HG02588 (cell line): ENCODE results near the gene MAP1S.

Source experiments
- ATAC-seq: cut with Tn5 transposase; IDR thresholded peaks from one replicate; pipeline ENCODE4 v1.9.1; 2021; ENCODE audit warnings: mild to moderate bottlenecking, moderate library complexity; ENCODE audit not compliant: unreplicated experiment

The MAP1S gene

DNA sequence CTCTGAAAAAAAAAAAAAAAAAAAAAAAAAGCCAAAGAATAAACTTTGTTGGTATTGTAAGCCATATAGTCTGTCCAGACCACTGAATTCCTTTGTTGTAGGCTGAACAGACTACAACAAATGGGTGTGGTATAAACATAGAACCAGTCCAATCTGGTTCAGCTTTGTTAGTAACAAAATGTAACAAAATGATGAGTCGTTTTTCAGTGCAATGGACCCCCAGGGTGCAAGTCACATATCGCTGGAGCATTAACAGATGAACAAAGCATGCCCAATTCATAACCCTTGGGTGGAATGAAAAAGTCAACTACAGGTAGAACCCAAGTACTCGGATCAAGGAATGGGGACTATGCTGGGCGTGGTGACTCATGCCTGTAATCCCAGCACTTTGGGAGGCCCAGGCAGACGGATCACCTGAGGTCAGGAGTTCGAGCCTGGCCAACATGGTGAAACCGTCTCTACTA, 18.4 kb downstream of the MAP1S start:
- ATAC-seq, result no peak

DNA sequence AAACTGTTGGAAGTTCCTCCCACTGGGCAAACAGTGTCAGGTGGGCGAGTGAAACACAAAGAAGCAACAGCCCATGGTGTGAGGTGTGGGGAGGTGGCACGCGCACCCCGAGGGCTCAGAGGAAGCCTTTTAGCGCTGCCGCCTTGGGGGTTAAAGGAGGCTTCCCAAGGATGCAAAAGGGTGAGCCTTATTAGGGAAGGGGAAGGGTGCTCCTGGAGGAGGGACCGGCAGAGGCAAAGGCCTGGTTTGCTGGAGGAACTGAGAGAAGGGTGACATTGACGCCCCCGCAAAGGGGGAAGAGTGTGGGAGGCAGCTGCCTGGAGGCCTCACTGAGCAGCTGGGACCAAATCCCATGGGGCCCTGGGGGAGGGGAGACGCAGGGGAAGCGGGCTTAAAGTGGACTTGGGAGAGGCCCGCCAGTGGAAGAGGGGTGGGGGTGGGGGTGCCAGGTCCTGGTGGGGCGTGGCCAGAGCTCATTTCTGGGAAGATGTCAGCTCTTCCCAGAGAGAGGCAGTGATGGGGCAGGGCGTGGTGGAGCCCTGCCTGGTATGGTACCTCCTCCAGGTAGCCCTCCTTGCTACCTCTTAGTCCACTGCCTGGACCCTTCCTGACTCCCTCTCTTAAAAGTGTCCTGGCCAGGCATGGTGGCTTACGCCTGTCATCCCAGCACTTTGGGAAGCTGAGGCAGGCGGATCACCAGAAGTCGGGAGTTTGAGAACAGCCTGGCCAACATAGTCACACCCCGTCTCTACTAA, 20.0 kb downstream of the MAP1S start:
- no peak for ATAC-seq

DNA sequence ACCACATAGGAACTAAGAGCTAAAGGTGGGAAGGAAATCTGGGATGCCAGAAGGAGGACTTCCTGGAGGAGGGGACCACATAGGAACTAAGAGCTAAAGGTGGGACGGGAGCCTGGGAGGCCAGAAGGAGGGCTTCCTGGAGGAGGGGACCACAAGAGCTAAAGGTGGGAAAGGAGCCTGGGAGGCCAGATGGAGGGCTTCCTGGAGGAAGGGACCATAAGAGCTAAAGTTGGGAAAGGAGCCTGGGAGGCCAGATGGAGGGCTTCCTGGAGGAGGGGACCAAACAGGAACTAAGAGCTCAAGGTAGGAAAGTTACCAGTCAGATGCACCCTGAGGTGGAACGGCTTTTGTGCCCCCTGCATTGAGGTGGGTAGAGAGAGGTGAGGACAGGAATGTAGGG, 22.2 kb downstream of the MAP1S start:
- ATAC-seq, result no peak

DNA sequence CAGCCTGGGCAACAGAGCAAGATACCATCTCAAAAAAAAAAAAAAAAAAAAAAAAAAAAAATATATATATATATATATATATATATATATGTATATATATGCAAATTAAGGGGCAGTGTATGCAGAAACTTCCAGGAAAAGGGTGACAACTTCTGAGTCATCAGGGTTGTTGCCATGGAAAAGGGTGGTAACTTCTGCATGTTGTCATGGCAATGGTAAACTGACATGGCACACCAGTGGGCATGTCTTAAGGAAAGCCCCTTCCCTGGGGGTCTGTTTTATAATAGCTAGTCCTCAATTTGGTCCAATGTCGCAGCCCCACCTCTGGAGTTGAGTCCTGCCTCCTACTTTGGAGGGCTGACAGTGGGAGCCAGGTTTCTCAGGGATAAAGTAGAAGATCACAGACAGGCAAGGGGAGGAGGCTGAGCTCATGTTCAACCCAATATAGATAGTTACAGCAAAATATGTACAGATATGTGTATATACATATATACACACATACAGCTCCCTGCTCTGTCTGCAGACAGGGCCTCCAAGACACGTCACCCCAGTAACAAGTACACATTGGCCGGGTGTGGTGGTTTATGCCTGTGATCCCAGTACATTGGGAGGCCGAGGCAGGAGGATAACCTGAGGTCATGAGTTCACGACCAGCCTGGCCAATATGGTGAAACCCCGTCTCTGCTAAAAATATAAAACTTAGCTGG, 24.7 kb downstream of the MAP1S start:
- ATAC-seq, result no peak

DNA sequence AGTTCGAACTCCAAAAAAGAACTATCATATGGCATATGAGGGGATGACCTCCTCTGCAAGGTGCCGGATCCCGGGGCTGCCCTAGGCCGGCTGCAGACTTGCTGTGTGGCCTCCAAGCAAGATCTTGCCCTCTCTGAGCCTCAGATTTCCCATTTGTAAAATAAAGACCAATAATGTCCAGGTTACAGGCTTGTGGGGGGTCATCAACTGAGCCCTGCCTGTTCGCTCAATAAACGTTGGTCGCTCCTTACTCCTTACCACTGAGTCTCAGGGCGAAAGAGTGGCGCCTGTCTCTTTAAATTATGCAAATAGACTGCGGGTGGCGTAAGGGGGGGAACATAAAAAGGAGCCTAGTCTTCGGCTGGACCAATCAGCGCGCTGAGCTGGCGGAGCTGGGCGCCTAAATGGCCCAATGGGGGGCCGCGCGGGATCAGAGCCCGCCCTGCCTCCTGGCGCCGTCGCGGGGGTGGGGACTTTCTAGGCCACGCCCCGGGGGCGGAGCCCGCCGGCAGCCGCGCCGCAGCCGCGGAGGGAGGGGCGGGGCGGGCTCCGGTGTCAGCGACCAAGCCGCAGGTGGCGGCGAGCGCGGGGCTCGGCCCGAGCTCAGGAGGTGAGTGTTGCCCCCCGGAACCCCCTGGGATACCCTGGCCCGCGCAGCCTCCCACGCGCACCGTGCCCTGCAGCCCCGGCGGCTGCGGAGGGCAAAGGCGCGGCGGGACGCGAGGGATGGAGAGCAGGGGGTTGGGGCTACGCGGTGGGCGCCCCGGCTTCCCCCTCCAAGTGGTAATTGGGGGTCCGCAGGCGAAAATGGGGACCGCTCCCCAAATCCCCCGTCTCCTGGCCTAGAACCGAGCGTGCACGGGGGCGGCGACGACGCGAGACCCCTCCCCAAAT, 28.2 kb downstream of the MAP1S start:
- peak; percentile 75 for ATAC-seq

DNA sequence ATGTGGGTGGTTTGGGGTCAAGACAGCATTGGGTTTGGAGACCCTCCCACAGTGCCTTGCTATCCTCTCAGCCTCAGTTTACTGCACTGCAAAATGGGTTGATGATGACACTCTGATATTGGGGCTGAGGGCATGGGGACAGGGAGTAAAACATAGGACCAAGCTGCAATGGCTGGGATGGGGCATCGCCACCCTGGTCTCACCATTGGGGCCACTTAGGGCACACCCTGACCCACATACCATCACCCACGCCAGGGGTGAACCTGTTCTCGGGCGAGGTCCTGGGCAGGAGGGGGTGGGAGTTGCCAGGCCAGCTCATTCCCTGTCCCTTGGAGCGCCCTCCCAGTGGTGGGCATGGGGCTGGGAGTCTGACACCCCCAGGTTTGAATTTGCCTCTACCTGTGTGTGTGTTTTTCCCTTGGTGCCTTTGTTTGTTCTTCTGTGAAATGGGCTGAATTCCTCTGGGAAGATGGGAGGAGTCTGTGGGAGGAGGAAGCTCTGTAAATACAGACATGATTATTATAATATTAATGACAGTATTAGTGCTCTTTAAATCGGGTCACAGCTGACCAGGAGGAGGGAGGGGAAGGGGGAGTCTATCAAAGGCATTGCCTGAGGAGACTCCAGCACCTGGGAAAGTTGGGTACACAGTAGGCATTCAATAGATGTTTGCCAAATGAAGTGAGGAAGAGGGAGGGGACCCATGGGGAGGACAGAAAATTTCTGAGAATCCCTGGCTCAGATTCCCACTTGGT, 29.8 kb downstream of the MAP1S start:
- ATAC-seq, result no peak

DNA sequence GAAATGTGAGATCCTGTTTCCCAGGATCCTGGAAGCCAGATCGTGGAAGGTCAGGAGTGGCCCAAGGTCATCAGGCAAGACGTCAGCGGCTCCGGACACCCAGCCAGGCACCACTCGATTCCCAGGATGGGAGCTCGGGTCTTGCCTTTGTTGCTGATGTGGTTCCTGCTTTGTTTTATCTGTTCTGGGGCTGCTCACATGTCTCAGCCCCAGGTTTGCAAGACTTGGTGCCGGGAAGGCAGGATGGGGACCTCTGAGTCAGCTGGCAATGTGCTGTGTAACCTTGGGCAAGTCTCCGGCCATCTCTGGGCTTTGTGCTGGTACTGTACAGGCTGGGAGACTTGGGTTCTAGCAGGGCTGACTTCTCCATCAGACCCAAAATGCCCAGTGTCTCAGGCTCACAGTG, 30.6 kb downstream of the MAP1S start:
- no peak for ATAC-seq

DNA sequence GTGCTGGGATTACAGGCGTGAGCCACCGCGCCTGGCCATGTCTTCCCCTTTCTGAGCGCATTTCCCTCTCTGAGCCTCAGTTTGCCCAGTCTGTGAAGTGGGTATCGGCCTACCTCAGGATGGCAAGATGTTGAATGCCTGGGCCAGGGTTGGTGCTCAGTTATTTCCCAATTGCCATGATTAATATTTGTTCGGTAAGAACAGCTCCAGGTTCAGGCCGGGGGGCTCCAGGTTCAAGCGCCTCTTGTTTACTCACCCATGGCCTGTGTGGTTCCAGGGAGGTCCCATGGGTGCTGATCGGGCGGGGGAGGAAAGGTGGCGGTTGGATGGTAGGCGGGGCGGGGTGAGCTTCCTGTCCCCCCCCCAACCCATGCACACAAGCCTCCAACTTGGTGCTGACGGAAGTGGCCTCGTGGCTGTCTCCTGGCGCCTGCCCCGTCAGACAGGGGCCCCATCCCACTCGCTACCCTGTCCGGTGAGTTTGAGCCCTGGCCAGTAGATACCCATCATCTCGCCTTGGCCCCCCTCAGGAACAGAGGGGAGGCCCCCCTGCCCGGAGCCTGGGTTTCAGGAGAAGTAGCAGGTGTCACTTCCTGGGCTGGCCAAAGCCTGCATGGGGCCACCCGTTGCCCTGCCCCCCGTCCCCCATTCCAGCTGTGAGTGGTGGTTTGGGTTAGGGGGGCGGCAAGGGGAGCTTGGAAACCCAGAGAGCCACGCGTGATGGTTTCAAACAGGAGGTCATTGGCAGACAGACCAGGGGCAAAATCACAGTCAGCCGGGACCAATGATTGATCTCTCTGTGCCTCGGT, 32.0 kb downstream of the MAP1S start, which contains the start of gene FCHO1:
Gene FCHO1, plus strand, starts transcription at position 375 of the 809 bp plus-strand sequence. CDS start 3,688 bp downstream, outside the sequence.
- no peak for ATAC-seq

DNA sequence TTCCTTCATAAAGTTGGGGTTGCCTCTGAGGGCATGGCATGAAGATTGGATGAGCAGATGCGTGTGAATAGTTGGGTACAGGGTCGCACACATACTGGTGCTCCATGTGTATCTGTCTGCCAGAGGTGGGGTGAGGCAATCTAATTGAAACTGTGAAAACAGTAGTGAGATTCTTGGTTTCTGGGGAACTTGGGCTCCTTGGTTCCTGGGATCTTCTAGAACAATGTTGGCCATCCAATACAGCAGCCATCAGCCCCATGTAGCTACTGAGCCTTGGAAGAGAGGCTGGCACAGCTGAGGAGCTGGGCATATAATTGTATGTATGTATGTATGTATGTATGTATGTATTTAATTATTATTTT, 32.6 kb downstream of the MAP1S start:
- no peak for ATAC-seq

DNA sequence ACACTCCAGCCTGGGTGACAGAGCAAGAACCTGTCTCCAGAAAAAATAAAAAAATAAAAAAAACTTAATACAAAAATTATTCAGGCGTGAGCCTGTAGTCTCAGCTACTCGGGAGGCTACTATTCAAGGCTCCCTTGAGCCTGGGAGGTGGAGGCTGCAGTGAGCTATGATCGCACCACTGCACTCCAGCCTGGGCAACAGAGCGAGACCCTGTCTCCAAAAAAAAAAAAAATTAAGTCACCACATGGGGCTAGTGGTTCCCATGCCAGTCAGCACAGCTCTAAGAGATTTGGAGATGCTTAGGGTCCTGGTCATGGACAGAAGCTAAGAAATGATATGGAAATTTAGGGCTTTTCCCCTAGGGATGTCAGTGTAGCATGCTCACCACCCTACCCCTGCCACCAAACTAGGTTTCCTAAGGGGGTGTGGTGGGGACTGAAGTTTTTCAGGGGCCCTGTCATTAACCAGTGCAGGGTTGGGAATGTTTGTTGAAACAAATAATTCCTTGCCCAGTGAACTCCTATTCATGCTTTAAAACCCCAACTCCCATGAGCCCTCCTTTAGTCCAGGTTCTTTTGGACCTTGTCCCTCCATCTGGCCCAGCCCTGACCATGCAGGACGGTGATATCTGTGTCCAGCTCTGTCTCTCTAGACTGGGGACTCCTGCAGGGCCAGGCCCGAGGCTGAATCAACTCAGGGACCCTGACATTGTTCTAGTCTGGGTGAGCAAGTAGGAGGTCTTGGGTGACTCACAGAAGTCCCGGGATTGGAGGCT, 33.8 kb downstream of the MAP1S start:
- ATAC-seq, result no peak

DNA sequence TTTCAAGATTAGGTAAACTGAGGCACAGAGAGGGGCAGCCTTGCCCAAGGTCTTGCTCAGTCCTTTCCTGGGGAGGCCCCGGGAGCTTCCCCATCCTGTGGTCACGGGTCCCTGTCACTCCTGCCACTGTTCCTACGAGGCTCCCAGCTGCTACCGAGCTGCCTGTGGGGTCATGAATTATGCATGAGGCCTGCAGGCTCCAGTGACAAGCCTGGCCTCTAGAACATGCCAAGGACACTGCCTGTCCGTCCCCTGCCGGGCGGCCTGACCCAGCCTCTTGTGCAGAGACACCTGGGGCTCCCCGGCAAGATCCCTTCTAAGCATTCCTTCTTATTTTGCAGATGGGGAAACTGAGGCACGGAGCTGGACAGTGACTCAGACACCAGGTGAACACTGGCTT, 34.7 kb downstream of the MAP1S start:
- ATAC-seq, result no peak

DNA sequence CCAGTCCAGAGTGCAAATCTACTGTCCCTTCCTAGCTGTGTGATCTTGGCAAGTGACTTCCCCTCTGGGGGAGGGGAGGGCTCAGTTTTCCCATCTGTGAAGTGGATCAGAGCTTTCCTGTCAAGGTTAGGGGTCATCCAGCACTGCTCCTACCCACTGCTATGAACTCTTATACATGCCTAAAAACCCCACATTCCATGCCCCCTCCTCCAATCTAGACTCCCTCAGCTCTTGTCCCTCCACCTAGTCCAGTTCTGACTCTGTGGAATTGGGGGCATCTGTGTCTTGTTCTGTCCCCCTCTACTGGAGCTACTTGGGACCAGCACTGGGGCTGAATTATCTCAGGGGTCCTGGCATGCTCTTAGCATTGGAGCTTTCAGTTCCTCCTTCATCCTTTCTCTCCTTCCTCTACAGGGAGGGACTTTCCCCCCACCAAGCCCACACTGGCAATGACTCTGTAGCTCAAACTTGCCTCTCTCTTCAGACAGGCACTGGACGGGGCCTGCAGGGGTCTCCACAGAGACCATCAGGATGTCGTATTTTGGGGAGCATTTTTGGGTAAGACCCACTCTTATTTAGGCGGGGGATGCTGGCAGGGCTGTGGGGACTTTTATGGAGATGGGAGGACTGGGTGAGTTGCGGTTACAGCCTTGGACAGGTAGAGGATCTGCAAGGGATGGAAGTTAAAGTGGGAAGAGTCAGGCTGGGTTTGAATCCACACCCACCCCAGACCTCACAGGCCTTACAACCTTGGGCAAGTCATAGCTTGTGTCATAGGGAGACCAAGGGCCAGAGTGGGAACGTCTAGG, 35.6 kb downstream of the MAP1S start:
- ATAC-seq, result peak; percentile 51

DNA sequence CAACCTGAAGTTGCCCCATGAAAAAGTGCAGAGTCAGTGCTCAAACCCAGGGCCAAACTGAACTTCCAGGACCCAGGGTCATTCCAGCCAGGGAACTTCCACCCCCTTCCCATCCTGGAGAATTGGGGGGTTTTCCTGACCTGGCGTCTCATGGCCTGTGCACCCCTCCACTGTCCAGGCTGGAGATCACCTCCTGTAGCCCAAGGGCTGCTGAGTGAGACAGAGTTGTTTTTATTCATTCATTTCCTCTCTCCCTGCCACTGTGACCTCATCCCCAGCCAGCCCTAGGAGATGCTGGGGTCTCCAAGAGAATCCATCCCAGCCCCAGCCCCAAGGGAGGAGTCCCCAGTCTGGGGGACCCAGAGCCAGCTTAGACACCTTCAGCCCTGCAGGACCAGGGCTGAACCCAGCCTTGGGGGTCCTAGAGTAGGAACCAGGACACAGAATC, 36.2 kb downstream of the MAP1S start:
- no peak for ATAC-seq

DNA sequence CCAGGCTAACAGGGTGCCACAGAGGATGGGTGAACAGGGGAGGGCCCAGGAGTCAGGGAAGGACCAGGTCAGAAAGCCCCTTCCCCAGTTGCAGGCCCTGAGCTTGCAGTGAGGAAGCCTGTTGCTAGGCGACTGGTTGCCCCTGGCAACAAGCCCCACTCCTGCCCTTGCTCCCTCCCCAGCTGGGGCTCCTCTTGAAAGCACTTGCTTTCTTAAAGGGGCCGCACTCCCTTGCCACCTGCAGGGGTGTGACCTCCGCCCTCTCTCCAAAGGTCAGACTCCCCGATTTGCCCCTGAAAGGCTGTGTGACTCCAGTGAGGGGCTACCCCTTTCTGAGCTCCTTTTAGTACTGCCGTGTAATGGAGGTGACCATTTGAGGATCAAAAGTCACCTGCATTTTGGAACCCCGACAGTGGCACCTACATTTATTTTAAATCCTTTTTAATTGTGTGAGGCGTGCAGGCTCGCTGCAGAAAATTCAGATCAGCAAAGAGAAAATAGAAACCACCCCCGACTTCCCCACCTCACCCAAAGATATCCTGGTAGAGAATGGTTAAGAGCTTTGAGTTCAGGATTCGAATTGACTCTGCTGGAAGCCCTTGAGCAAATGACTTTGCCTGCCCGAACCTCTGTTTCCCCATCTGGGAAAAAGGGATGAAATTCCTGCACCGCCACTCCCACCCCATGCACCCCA, 36.8 kb downstream of the MAP1S start:
- no peak for ATAC-seq

DNA sequence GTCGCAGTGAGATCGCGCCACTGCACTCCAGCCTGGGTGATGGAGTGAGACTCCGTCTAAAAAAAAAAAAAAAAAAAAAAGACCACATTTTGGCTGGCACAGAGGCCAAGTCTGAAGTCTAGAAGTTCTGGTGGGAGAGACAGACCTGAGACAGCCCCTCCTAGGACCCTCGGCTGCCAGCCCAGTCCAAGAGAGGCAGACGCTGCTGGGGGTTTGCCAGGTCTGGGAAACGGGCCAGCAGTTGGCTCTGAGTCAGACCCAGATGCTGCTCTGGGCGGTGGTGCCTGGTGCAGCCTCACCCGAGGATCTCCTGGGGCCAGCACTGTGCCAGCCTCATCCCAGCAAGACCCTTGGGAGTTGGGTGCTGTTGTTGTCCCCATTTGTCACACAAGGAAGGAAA, 37.8 kb downstream of the MAP1S start:
- ATAC-seq, result no peak

DNA sequence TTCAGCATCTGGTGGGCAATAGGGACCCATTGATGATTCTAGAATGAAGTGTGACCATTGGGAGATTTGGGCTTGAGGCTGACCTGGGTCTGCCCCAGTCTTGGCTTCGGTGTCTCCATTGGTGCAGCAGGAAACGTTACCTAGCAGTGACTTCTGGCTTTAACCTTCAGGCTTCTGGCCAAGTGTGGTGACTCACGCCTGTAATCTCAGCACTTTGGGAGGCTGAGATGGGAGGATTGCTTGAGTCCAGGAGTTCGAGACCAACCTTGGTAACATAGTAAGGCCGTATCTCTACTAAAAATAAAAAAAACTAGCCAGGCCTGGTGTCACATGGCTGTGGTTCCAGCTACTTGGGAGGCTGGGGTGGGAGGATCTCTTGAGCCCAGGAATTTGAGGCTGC, 39.2 kb downstream of the MAP1S start:
- ATAC-seq, result no peak

DNA sequence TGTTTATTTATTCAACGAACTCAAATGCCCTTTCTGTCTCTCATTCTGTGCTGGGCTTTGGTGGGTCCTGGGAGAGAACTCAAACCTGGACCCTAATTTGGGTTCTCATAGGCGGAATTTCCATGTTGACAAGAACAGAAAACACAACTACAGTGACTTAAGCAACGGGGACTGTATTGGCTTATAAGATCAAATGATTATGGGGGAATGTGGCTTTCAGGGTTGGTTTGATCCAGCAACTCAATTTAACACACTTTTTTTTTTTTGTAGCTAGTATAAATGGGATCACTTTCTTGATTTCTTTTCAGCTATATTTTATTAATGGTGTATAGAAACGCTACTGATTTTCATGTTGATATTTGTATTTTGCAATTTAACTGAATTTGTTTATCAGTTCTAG, 41.9 kb downstream of the MAP1S start:
- no peak for ATAC-seq
